Upper lobe of left lung (tissue), 4 donors: Measurements from ENCODE around the gene SFXN1.

Experiments used
- POLR2A ChIP-seq, 4 donors: fragments of 450-650 bp; IDR thresholded peaks; one replicate each; pipeline ENCODE4 v1.5.1; 2016 to 2017; ENCODE audit warnings: antibody characterized with exemption in 4 of 4, mild to moderate bottlenecking in 2 of 4
- TF ChIP-seq, protein P1 (sequence below), 6 experiments: fragments of 450-650 bp in 4 of 6; fragments of 200-600 bp in 2 of 6; sonication (generic) in 2 of 6; IDR thresholded peaks; one replicate each; pipeline ENCODE4 v1.5.1; 2016 to 2019; ENCODE audit warnings: antibody characterized with exemption in 6 of 6

DNA sequence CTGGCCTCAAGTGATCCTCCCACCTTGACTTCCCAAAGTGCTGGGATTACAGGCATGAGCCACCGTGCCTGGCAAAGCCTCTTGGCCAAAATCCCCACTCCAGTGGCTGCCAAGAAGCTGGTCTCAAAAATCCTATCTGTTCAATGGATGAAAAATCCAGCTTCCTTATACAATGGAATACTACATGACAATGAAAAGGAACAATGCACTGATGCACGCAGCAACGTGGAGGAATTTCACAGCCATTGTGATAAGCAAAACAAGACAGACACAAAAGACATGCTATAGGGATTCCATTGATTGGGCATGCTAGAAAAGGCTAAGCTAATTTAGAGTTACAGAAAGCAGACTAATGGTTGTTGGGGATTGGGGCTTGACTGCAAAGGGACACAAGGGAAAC lies 13.1 kb upstream of the SFXN1 start:
- TF ChIP-seq, protein P1, sequence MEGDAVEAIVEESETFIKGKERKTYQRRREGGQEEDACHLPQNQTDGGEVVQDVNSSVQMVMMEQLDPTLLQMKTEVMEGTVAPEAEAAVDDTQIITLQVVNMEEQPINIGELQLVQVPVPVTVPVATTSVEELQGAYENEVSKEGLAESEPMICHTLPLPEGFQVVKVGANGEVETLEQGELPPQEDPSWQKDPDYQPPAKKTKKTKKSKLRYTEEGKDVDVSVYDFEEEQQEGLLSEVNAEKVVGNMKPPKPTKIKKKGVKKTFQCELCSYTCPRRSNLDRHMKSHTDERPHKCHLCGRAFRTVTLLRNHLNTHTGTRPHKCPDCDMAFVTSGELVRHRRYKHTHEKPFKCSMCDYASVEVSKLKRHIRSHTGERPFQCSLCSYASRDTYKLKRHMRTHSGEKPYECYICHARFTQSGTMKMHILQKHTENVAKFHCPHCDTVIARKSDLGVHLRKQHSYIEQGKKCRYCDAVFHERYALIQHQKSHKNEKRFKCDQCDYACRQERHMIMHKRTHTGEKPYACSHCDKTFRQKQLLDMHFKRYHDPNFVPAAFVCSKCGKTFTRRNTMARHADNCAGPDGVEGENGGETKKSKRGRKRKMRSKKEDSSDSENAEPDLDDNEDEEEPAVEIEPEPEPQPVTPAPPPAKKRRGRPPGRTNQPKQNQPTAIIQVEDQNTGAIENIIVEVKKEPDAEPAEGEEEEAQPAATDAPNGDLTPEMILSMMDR (IDR thresholded peaks at IDR 0.05), result no peak
- no peak for TF ChIP-seq POLR2A (IDR thresholded peaks at IDR 0.05)
